ENCODE results near the gene POFUT2.

- TF ChIP-seq, protein P1, sequence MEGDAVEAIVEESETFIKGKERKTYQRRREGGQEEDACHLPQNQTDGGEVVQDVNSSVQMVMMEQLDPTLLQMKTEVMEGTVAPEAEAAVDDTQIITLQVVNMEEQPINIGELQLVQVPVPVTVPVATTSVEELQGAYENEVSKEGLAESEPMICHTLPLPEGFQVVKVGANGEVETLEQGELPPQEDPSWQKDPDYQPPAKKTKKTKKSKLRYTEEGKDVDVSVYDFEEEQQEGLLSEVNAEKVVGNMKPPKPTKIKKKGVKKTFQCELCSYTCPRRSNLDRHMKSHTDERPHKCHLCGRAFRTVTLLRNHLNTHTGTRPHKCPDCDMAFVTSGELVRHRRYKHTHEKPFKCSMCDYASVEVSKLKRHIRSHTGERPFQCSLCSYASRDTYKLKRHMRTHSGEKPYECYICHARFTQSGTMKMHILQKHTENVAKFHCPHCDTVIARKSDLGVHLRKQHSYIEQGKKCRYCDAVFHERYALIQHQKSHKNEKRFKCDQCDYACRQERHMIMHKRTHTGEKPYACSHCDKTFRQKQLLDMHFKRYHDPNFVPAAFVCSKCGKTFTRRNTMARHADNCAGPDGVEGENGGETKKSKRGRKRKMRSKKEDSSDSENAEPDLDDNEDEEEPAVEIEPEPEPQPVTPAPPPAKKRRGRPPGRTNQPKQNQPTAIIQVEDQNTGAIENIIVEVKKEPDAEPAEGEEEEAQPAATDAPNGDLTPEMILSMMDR (IDR thresholded peaks at IDR 0.05), result no peak
- TF ChIP-seq POLR2A (IDR thresholded peaks at IDR 0.05), result no peak
These were observed 9.4 kb downstream of the POFUT2 start for GRCh38 chr21:45278156-45278911.
